Panc1 (cell line): ENCODE data around the gene CXorf65. TPM values are rescaled to one million over a fixed set of nuclear protein-coding genes. Genes with fewer than 3 reads are reported as not detected.

Source experiments
- ATAC-seq: fragments of 200-7000 bp; cut with Tn5 transposase; 2 replicates; pipeline ENCODE4 v1.9.1; 2020; ENCODE audit warnings: mild to moderate bottlenecking, moderate library complexity
- BruUV-seq: library from RNA; stranded (reverse); fragments of 400-500 nt; replicated peaks from 2 replicates; lab custom pipeline; 2021; lab: Mats Ljungman, UMichigan
- CTCF ChIA-PET: fragments of 300-600 bp; sonication (Branson Sonifier 250); formaldehyde crosslinking; loops from one replicate; lab custom pipeline; 2022; ENCODE audit warnings: antibody characterized with exemption; lab: Charles Lee
- POLR2A ChIA-PET: fragments of 300-600 bp; sonication (Branson Sonifier 250); formaldehyde crosslinking; loops from one replicate; lab custom pipeline; 2022; ENCODE audit warnings: antibody characterized with exemption; lab: Charles Lee
- DNase-seq: peaks from one replicate; pipeline ENCODE4 v3.0.0-alpha.2; 2010; ENCODE audit warnings: low read depth, low spot score
- H3K27ac ChIP-seq: 2 replicates; pipeline ENCODE4 v1.5.1; 2011; ENCODE audit warnings: mild to moderate bottlenecking, low read length, inconsistent platforms
- H3K27me3 ChIP-seq: fragments of 200-500 bp; sonication (Bioruptor generic); 2 replicates; pipeline ENCODE4 v1.6.0; 2014; ENCODE audit warnings: low read length, inconsistent platforms; ENCODE audit not compliant: control insufficient read depth, insufficient read depth
- H3K36me3 ChIP-seq: fragments of 200-500 bp; sonication (Bioruptor generic); 2 replicates; pipeline ENCODE4 v1.5.1; 2014; ENCODE audit warnings: inconsistent platforms, mild to moderate bottlenecking, low read length, moderate library complexity; ENCODE audit not compliant: control insufficient read depth, insufficient read depth
- H3K4me1 ChIP-seq: 2 replicates; pipeline ENCODE4 v1.5.1; 2011; ENCODE audit warnings: inconsistent platforms, mild to moderate bottlenecking, low read length, moderate library complexity; ENCODE audit not compliant: control insufficient read depth, insufficient read depth
- H3K4me3 ChIP-seq, 2 experiments: 2 replicates each; pipeline ENCODE4 v1.5.1; 2011 to 2012; ENCODE audit warnings: low read depth in 2 of 2, low read length in 2 of 2, mild to moderate bottlenecking in 2 of 2, inconsistent platforms in 1 of 2, moderate library complexity in 1 of 2
- H3K9me3 ChIP-seq: fragments of 200-500 bp; sonication (Bioruptor generic); 2 replicates; pipeline ENCODE4 v1.5.1; 2014; ENCODE audit warnings: low read depth, mild to moderate bottlenecking, inconsistent platforms, low read length, moderate library complexity; ENCODE audit not compliant: control insufficient read depth, insufficient read depth
- POLR2AphosphoS5 ChIP-seq: IDR thresholded peaks from 2 replicates; pipeline ENCODE4 v1.6.1; 2012; ENCODE audit warnings: mild to moderate bottlenecking, low read depth, low read length, moderate library complexity
- SIN3A ChIP-seq: IDR thresholded peaks from 2 replicates; pipeline ENCODE4 v1.6.1; 2012; ENCODE audit warnings: low read depth, mild to moderate bottlenecking, low read length, moderate library complexity, borderline replicate concordance; ENCODE audit not compliant: insufficient read depth
- TCF7L2 ChIP-seq: IDR thresholded peaks from 2 replicates; pipeline ENCODE4 v1.6.1; 2011; ENCODE audit warnings: mild to moderate bottlenecking, low read depth, low read length, inconsistent platforms
- in situ Hi-C: cut with HindIII; loops from 2 replicates; pipeline ENCODE4 v1.10.0; 2016; ENCODE audit warnings: low sequenced_read_pairs, low pct_unique_long_range_greater_than_20kb
- intact Hi-C: fragments of 100-400 bp; cut with micrococcal nuclease; formaldehyde crosslinking; loops from one replicate; pipeline ENCODE4 v1.10.0; 2022; ENCODE audit not compliant: unreplicated experiment
- total RNA-seq: library from RNA; stranded (reverse); gene quantifications from one replicate; pipeline ENCODE4 v1.2.1, GENCODE V29; 2021; ENCODE audit not compliant: unreplicated experiment
- TF ChIP-seq, protein P1 (sequence below), 2 experiments: IDR thresholded peaks; 2 replicates each; pipeline ENCODE4 v1.6.1; 2011 to 2012; ENCODE audit warnings: low read depth in 2 of 2, control low read depth in 1 of 2, low read length in 1 of 2, mild to moderate bottlenecking in 1 of 2, moderate library complexity in 1 of 2; ENCODE audit not compliant: insufficient read depth in 1 of 2
- TF ChIP-seq, protein P2 (sequence below): fragments of 450-650 bp; IDR thresholded peaks from 2 replicates; pipeline ENCODE4 v1.5.1; 2017; ENCODE audit warnings: mild to moderate bottlenecking

The CXorf65 gene
- total RNA-seq, 1 experiment from 2014 or later = not detected

DNA sequence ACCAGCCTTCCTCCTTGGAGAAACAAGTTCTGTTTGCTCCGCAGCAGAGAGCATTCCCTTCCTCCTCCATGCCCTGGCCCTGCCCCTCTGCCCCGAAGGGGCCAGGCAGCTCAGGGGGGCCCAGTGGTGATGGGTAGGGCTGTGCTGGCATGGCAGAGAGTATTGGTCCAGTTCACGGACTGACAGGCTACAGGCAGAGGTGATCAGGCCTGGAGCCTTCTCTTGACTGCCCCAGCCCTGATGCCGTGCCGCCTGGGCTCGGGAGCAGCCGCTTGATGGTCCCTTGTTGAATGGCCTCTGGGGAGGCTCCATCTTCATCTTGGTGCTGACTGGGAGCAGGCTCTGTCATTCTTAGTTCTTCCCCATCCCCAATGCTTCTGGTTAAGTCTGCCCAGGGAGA, 47.7 kb upstream of the CXorf65 start:
- Histone ChIP-seq H3K9me3 (no peaks in the 10 kb centered on the region), H3K4me3 (no peak overlapping the region), H3K27ac (no peak overlapping the region), H3K36me3 (no peaks in the 10 kb centered on the region), H3K4me1 (no peaks in the 10 kb centered on the region), H3K27me3 (no peaks in the 10 kb centered on the region)
- no TSS peak for BruUV-seq
- in situ Hi-C loops (no loop called here), intact Hi-C loops (no loop called here)
- ATAC-seq (no peak), DNase-seq (no peak)
- TF ChIP-seq SIN3A (no peak), POLR2AphosphoS5 (no peak)
- TF ChIP-seq, protein P1, sequence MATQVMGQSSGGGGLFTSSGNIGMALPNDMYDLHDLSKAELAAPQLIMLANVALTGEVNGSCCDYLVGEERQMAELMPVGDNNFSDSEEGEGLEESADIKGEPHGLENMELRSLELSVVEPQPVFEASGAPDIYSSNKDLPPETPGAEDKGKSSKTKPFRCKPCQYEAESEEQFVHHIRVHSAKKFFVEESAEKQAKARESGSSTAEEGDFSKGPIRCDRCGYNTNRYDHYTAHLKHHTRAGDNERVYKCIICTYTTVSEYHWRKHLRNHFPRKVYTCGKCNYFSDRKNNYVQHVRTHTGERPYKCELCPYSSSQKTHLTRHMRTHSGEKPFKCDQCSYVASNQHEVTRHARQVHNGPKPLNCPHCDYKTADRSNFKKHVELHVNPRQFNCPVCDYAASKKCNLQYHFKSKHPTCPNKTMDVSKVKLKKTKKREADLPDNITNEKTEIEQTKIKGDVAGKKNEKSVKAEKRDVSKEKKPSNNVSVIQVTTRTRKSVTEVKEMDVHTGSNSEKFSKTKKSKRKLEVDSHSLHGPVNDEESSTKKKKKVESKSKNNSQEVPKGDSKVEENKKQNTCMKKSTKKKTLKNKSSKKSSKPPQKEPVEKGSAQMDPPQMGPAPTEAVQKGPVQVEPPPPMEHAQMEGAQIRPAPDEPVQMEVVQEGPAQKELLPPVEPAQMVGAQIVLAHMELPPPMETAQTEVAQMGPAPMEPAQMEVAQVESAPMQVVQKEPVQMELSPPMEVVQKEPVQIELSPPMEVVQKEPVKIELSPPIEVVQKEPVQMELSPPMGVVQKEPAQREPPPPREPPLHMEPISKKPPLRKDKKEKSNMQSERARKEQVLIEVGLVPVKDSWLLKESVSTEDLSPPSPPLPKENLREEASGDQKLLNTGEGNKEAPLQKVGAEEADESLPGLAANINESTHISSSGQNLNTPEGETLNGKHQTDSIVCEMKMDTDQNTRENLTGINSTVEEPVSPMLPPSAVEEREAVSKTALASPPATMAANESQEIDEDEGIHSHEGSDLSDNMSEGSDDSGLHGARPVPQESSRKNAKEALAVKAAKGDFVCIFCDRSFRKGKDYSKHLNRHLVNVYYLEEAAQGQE (IDR thresholded peaks at IDR 0.05; ENCODE audit: insufficient read depth in 1 of 2, low read depth in 2 of 2, low read length in 1 of 2) = no peak
- ChIA-PET CTCF (no interaction called here), POLR2A (no interaction called here)

DNA sequence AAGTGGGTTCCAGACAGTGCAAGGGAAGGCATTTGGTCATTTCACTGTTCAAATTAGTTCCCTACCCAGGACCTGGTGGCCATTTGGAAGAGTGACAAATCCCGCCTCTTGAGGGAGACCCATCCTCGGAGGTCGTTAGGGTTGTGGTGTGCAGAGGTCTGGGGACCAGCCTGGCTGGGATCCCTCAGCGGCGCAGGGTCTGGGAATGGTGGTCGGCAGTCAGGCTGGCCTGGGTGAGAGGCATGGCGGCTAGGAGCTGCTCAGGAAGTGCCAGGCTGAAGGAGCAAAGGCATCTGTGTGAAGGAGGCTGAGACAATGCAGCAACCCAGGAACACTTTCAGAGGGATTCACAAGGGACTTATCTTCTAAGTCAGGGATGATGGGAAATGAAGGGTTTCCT, 44.8 kb upstream of the CXorf65 start:
- BruUV-seq = no TSS peak
- TF ChIP-seq, protein P2, sequence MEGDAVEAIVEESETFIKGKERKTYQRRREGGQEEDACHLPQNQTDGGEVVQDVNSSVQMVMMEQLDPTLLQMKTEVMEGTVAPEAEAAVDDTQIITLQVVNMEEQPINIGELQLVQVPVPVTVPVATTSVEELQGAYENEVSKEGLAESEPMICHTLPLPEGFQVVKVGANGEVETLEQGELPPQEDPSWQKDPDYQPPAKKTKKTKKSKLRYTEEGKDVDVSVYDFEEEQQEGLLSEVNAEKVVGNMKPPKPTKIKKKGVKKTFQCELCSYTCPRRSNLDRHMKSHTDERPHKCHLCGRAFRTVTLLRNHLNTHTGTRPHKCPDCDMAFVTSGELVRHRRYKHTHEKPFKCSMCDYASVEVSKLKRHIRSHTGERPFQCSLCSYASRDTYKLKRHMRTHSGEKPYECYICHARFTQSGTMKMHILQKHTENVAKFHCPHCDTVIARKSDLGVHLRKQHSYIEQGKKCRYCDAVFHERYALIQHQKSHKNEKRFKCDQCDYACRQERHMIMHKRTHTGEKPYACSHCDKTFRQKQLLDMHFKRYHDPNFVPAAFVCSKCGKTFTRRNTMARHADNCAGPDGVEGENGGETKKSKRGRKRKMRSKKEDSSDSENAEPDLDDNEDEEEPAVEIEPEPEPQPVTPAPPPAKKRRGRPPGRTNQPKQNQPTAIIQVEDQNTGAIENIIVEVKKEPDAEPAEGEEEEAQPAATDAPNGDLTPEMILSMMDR = no peak
- no peak for TF ChIP-seq TCF7L2
- TF ChIP-seq, protein P1 (IDR thresholded peaks at IDR 0.05; ENCODE audit: insufficient read depth in 1 of 2, low read depth in 2 of 2, low read length in 1 of 2) = no peak
- no peak for TF ChIP-seq SIN3A
- no peak for TF ChIP-seq POLR2AphosphoS5
- ATAC-seq (no peak), DNase-seq (no peak)
- Histone ChIP-seq H3K27ac (no peak overlapping the region), H3K9me3 (no peaks in the 10 kb centered on the region), H3K4me1 (no peaks in the 10 kb centered on the region), H3K4me3 (no peak overlapping the region), H3K36me3 (no peaks in the 10 kb centered on the region), H3K27me3 (no peaks in the 10 kb centered on the region)
- in situ Hi-C loops (no loop called here), intact Hi-C loops (no loop called here)
- ChIA-PET POLR2A (interaction anchor here (0.7 kb wide), 1 partner anchor 132 kb away, joined by 7 read pairs; the partner anchor contains the start of gene NONO), CTCF (no interaction called here)
